Fibroblast of lung (primary cell): ENCODE data around the gene RIOK1.

ENCODE experiments used
- EZH2 ChIP-seq: IDR thresholded peaks from 2 replicates; pipeline ENCODE4 v1.5.1; 2012; ENCODE audit warnings: low read length, control low read depth, mild to moderate bottlenecking; ENCODE audit errors: missing control alignments
- TF ChIP-seq, protein P1 (sequence below), 2 donors: IDR thresholded peaks in 1 of 2; conservative IDR thresholded peaks in 1 of 2; 1 replicate in 1 of 2; 2 replicates in 1 of 2; pipeline ENCODE4 v1.5.1; 2011 to 2012; ENCODE audit warnings: low read length in 2 of 2, control low read depth in 1 of 2, inconsistent platforms in 1 of 2, low read depth in 1 of 2, mild to moderate bottlenecking in 1 of 2

DNA sequence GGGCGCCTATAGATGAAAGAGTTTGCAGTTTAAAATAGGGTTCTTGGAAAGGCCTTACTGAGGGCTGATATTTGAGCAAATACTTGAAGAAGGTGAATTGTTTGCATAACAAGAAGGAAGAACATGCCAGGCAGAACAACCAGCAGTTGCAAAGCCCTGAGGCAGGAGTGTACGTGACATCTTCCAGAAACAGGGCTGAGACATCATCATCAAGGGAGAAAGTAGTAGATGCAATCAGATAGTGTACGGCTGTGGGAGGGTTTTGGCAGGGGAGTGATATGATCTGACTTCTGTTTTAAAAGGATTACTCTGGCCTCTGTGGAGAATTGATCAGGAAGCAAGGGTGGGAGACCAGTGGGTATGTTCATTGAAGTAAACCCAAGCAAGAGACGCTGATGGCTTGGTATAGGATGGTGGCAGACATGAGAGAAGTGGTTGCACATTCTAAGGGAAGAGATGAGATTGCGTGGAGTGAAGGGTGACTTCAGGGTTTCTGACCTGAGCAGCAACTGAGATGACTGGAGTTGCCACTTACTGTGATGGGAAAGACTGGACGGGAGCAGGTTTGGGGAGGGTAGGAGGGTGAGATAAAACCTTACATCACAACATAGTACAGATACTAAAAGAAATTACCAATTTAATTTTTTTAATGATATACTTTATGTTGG, 28.8 kb downstream of the RIOK1 start:
- TF ChIP-seq, protein P1, sequence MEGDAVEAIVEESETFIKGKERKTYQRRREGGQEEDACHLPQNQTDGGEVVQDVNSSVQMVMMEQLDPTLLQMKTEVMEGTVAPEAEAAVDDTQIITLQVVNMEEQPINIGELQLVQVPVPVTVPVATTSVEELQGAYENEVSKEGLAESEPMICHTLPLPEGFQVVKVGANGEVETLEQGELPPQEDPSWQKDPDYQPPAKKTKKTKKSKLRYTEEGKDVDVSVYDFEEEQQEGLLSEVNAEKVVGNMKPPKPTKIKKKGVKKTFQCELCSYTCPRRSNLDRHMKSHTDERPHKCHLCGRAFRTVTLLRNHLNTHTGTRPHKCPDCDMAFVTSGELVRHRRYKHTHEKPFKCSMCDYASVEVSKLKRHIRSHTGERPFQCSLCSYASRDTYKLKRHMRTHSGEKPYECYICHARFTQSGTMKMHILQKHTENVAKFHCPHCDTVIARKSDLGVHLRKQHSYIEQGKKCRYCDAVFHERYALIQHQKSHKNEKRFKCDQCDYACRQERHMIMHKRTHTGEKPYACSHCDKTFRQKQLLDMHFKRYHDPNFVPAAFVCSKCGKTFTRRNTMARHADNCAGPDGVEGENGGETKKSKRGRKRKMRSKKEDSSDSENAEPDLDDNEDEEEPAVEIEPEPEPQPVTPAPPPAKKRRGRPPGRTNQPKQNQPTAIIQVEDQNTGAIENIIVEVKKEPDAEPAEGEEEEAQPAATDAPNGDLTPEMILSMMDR (conservative IDR thresholded peaks at IDR 0.05 in 1 of 2, IDR thresholded peaks at IDR 0.05 in 1 of 2; ENCODE audit: low read depth in 1 of 2, low read length in 2 of 2), result no peak
- no peak for TF ChIP-seq EZH2
